AML-193 (cell line): ENCODE data around the gene ST8SIA5.
A peak's percentile ranks its signal among the peaks of the same experiment; 100 is the strongest.

Experiments used
- DNase-seq, 2 experiments: peaks; one replicate each; lab custom pipeline; 2025; lab: John Stamatoyannopoulos, UW

Gene ST8SIA5

GRCh38 chr18:46672062-46672970, 84.5 kb downstream of the ST8SIA5 start:
- no peak for DNase-seq

GRCh38 chr18:46668694-46669093, 88.2 kb downstream of the ST8SIA5 start:
- no peak for DNase-seq

- no peak for DNase-seq
Observed at GRCh38 chr18:46668135-46668534, 88.7 kb downstream of the ST8SIA5 start.

- DNase-seq: no peak
Observed at GRCh38 chr18:46663539-46663938, 93.3 kb downstream of the ST8SIA5 start.

- DNase-seq: no peak
Observed at GRCh38 chr18:46660957-46661749, 95.7 kb downstream of the ST8SIA5 start.

- no peak for DNase-seq
Observed at GRCh38 chr18:46659484-46659883, 97.4 kb downstream of the ST8SIA5 start.

GRCh38 chr18:46657115-46657955, 99.5 kb downstream of the ST8SIA5 start, which contains the start of gene LOXHD1:
LOXHD1 (minus strand) TSS chr18:46657220; CDS start chr18:46657033, 187 bp downstream.
- no peak for DNase-seq

GRCh38 chr18:46656326-46657114, 100.3 kb downstream of the ST8SIA5 start:
- DNase-seq: no peak

- no peak for DNase-seq
Observed at GRCh38 chr18:46652372-46652771, 104.5 kb downstream of the ST8SIA5 start.

- DNase-seq: no peak
Observed at GRCh38 chr18:46650681-46651080, 106.2 kb downstream of the ST8SIA5 start.

GRCh38 chr18:46649071-46649862, 107.6 kb downstream of the ST8SIA5 start:
- no peak for DNase-seq

- DNase-seq: no peak
Observed at GRCh38 chr18:46646468-46646867, 110.4 kb downstream of the ST8SIA5 start.

GRCh38 chr18:46642561-46642960, 114.3 kb downstream of the ST8SIA5 start:
- DNase-seq: no peak

GRCh38 chr18:46641917-46642316, 114.9 kb downstream of the ST8SIA5 start:
- no peak for DNase-seq

- DNase-seq: no peak
Observed at GRCh38 chr18:46639386-46639785, 117.5 kb downstream of the ST8SIA5 start.

GRCh38 chr18:46636040-46636630, 120.7 kb downstream of the ST8SIA5 start:
- no peak for DNase-seq

GRCh38 chr18:46632401-46633071, 124.3 kb downstream of the ST8SIA5 start:
- DNase-seq: no peak

GRCh38 chr18:46630991-46631390, 125.9 kb downstream of the ST8SIA5 start:
- no peak for DNase-seq

- peak; percentile 25 to 33 for DNase-seq
Observed at GRCh38 chr18:46630160-46630559, 126.7 kb downstream of the ST8SIA5 start.
